ENCODE measurements around the gene HECW1. TPM values are rescaled to one million over a fixed set of nuclear protein-coding genes. Genes with fewer than 3 reads are reported as not detected.

Gene HECW1
- total and polyA plus RNA-seq, 2 of the 8 experiments (the other 6 are each of a cell fraction or from before 2014, with no cell fraction given): 2.9 to 12.7 TPM

DNA sequence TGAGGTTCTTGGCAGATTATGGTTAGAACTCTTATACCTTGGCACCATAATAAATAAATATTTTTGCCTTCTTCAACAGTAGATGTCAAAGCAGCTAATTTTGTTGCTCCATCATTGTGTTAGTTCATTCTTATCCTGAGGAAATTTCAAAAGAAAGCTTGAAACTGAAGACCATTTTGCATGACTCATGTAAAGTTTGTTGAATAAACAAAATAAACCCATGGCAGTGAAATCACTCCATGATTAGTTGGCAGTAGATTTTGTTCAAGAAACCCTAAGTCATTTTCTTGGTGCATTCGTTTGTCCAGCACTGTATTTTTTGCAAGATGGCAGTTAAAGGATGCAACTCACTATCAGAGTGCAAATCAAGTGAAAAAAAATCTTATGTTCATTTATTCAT is 91.6 kb downstream of the HECW1 start:
- Histone ChIP-seq H2BK12ac (ENCODE audit: low read depth, low read length) (no peak overlapping the region), H3K27ac (ENCODE audit: low read depth, low read length) (no peak overlapping the region), H4K91ac (replicated peaks; ENCODE audit: insufficient read length, low read length) (no peak overlapping the region), H3K79me2 (ENCODE audit: control insufficient read depth in 1 of 2, insufficient read depth in 2 of 2, low read length in 2 of 2) (no peaks in the 10 kb centered on the region), H3K4ac (replicated peaks; ENCODE audit: insufficient read length, low read depth, low read length) (no peak overlapping the region), H3K14ac (ENCODE audit: insufficient read length) (no peak overlapping the region), H3K27me3 (replicated peaks in 1 of 4; ENCODE audit: control insufficient read depth in 3 of 4, extremely low read depth in 1 of 4, insufficient read depth in 3 of 4, low read length in 3 of 4) (no peaks in the 10 kb centered on the region), H3K4me2 (ENCODE audit: insufficient read depth in 1 of 2, low read depth in 2 of 2, low read length in 2 of 2) (no peak overlapping the region), H4K5ac (ENCODE audit: insufficient read length, low read depth, low read length) (no peak overlapping the region), H3K79me1 (ENCODE audit: low read depth, low read length) (no peaks in the 10 kb centered on the region), H2BK120ac (replicated peaks; ENCODE audit: low read depth, low read length) (no peak overlapping the region), H4K8ac (ENCODE audit: extremely low read depth, insufficient read depth, low read length) (no peak overlapping the region), H4K20me1 (replicated peaks in 1 of 2; ENCODE audit: control insufficient read depth in 1 of 2, insufficient read depth in 2 of 2, low read length in 2 of 2) (no peaks in the 10 kb centered on the region), H3K23me2 (ENCODE audit: low read depth, low read length) (no peaks in the 10 kb centered on the region), H3K18ac (ENCODE audit: extremely low read depth, low read length) (no peak overlapping the region), H2AFZ (ENCODE audit: low read length) (no peak overlapping the region), H2BK5ac (ENCODE audit: low read depth, low read length) (no peak overlapping the region), H3K36me3 (ENCODE audit: control insufficient read depth in 2 of 4, insufficient read depth in 4 of 4, low read length in 3 of 4) (no peaks in the 10 kb centered on the region), H3K9me3 (ENCODE audit: insufficient read depth in 2 of 2, low read depth in 1 of 2, low read length in 1 of 2) (no peaks in the 10 kb centered on the region), H3K4me1 (replicated peaks in 1 of 4; ENCODE audit: control insufficient read depth in 3 of 4, insufficient read depth in 4 of 4, low read length in 3 of 4) (peaks cover 4 to 18% (median 10%) of the 10 kb centered on the region in 4 experiments), H3K4me3 (ENCODE audit: extremely low read depth in 1 of 4, insufficient read depth in 2 of 4, low read depth in 3 of 4, low read length in 4 of 4) (no peak overlapping the region), H2BK20ac (ENCODE audit: low read length) (no peak overlapping the region), H3K9ac (replicated peaks in 1 of 4; ENCODE audit: extremely low read depth in 1 of 4, low read depth in 3 of 4, low read length in 3 of 4) (no peak overlapping the region), H2BK15ac (ENCODE audit: low read length) (0 out of 2 replicates have a peak overlapping the region, but pooled peaks have one; percentile 40), H3K56ac (replicated peaks; ENCODE audit: insufficient read length, low read depth, low read length) (no peak overlapping the region), H2AK5ac (ENCODE audit: low read depth, low read length) (no peak overlapping the region), H3K23ac (ENCODE audit: insufficient read length) (no peak overlapping the region)
- CTCF ChIA-PET (ENCODE audit: partially characterized antibody): interaction anchor here (1.0 to 4.1 kb wide), 3 partner anchors 8 to 201 kb away, joined by 3 to 25 read pairs (median 7); no protein-coding TSS in a partner anchor
- 88% methylated on average over 1 of the region's 1 CpG; no CpG with 5 or more reads in 1 of the 2 experiments for WGBS, 2 experiments (ENCODE audit: extremely low coverage in 1 of 2, insufficient coverage in 1 of 2, insufficient read length in 1 of 2, insufficient replicate concordance in 2 of 2, low coverage in 1 of 2, low lambda C conversion rate in 2 of 2, missing lambda C conversion rate in 1 of 2)
- DNase-seq (ENCODE audit: low read depth in 1 of 2, low spot score in 2 of 2) (no peak), FAIRE-seq (no peak)
- POLR2A ChIA-PET (ENCODE audit: partially characterized antibody): interaction anchor here (0.7 to 1.1 kb wide), 2 partner anchors 10 to 12 kb away, joined by 4 to 5 read pairs; no protein-coding TSS in a partner anchor
- TF ChIP-seq EGR1 (IDR thresholded peaks at IDR 0.05; ENCODE audit: borderline replicate concordance, low read depth, low read length): no peak
- no peak for TF ChIP-seq RFX5 (IDR thresholded peaks at IDR 0.05; ENCODE audit: borderline replicate concordance, low read depth, low read length)
- TF ChIP-seq TAF1 (IDR thresholded peaks at IDR 0.05; ENCODE audit: low read depth, low read length): no peak

Measured in H1 (cell line).